Activated CD4-positive, alpha-beta T cell treated with anti-CD3 and anti-CD28 coated beads, Interleukin-2, amount 50 U/mL, for 48 hours (primary cell): ENCODE results near the gene CNTN4.
"Not testable (repeated sequence)": the region's sequence is repeated elsewhere in the genome, so short reads cannot be mapped to it uniquely, and the experiment has no call there.

Experiments
- DNase-seq, 2 experiments: peaks; one replicate each; pipeline ENCODE4 v3.0.0-alpha.2; 2020

The CNTN4 gene

DNA sequence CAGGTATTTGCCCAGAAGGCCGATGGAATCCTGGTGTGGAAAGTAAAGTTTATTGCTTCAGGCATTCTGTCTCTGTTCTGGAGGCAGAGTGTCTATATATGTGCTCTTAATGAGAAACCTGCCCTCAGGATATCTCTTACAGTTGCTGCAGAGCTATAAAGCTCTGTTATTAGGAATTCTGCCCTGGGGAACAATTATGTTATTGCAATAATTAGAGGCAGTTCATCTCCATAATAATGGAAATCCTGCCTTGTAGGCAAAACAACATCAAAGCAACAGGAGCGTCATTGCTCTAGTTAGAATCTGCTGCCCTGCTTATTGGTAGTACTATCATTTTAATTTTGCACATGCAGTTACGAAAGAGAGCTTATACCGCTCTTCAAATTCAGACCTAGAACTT, 835.9 kb downstream of the CNTN4 start:
- DNase-seq, result no peak

DNA sequence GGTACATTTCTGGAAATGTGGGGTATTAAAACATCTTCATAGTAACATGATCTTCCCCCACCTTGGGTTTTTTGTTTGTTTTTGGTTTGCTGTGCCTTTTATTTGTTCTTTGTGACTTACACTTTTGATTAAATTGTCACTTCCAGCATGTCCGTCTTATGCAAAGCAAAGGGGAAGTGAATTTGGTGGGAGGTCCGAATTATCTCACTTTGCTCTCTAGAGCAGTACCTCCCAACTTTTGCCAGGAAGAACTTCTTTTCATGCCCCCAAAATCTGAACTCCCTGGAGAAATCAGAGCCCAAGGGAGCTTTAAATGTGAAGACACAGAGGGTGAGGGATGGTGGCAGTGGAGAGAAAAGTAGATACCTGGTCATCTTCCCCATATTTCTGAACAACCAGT, 838.4 kb downstream of the CNTN4 start:
- DNase-seq, result no peak

DNA sequence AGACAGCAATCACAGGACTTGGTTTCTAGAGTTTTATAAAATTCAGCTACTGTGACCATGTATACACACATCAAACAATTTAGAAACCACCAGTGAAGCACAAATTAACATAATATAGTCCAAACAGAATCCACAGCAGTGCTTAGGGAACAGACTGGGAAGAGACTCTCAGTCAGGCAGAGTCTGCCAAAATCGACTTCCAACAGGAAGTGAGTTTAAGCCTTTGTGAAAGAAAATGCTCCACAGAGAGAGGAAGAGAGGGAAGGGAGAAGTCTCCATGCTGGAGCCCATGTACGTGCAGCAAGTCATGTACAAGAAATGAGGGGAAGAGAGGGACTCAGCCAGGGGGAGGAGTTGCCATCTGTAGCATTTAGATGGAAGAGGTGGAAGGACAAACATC, 838.9 kb downstream of the CNTN4 start:
- DNase-seq, result no peak

DNA sequence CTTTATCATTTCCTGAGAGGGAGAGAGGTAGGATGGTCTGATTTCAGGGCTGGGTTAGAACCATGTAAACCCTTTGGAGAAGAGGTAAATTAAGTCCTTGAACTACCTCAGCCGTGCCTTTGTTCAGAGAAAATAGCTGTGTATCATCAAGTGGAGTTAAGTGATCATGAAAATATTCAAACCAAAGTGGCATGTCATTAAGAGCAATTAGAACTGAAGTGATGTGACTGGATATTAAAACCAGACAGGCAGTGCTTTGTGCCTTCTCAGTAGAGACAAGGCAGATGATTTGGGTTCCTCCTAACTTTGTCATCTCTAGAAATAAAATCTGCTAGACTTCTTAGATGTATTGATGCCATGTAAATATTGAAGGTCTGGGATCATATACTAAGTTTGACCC, 840.0 kb downstream of the CNTN4 start:
- no peak for DNase-seq

DNA sequence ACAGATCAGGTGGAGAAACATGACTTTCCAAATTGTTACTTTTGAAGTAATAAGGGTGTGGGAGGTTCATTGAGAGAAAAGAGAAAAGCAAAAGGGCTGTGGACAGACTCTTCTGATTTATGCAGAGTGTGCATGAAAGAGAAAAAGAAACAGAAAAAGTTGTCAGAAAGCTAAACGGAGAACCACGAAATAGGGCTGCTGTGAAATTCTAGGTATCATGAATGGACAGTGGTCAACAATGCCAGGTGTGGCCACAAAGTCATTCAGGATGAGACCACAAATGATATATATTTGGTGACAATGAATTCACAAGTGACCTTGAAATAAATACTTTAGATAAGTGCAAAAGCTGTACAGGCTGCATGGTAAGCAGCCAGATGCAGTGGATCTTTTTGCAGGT, 841.4 kb downstream of the CNTN4 start:
- no peak for DNase-seq

DNA sequence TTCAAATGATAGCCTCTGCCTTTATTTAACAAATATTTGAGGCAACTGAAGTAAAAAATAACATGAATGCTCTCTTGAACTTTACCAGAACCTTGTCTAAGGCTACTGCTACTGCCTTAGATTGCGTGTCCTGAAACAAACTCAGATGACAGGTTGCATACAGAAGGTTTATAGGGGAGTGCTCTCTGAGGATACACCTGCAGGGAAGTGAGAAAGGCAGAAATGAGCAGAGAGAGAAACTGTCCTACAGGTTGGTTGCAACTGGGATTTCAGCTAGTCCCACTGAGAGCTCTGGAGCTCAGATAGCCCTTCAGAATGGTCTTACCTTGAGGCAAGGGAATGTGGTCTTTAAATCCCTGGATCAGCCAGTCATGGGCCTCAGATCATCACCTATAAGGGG, 846.0 kb downstream of the CNTN4 start:
- no peak for DNase-seq

DNA sequence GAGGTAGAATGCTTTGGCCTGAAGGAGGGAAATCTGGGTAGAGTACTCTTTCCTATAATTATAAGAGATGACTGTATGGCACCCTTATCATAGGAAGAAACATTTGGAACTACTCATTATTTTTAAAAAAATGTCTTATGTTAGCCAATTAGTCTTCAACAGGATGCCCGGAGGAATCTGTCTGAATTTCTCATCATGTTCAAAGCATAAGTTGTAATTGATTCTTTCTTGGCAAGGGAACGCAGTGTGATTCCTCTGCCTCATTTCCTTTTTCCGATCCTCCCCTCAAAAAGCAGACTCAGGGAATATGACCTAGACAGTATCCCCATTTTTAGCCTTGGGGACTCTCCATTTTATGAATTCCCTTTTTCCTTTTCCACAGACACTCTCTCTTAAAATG, 846.5 kb downstream of the CNTN4 start:
- DNase-seq, result no peak

DNA sequence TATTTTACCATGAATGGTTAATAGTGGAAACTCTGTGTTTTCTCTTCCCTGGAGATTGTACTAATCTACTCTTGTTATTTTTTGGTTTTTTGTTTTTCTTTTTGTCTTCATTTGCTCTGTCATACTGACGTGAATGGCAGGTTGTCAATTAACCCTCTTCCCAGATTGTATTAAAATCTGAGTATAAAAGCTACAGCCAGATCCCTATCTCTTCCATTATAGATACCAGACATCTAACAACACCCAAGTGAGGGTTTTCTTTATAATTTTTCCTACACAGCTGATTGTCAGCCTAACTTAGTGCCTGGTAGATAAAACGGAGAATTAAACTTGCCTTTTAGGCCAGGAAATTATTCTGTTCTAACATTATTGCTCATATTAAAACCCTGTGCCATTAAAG, 848.9 kb downstream of the CNTN4 start:
- no peak for DNase-seq

DNA sequence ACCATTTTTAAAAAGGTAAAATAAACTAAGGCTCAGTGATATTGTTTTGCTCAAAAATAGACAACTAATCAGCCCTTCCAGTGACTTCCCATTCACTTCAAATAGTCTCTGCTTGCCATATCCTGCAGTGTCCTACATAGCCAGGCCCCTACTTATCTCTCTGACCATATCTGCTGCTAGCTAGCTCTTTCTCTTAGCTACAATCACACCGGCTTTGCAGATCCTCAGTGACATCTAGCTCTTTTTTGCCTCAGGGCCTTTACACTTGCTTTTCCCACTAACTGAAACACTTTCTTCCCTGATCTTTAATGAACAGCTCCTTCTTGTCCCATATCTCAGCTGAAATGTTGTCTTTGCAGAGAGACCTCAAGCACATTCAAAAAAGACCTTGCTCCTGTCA, 850.2 kb downstream of the CNTN4 start:
- no peak for DNase-seq

DNA sequence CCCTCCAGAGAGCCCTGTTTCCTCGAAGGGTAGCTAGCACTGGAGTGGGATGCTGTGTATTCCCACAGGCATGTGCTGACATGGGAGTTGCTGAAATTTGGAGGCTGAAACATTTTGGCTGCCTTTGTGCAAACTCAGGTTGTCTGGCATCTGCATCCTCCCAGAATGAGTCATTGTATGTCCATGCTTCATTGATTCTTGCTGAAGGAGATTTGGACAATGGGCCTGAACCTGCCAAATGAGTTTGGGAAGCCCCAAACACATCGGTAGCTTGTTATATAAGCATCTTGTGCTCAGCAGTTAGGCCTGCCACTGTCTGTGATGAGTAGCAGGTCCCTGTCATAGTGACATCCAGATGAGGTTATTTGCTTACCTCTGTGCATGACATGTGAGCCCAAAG, 851.5 kb downstream of the CNTN4 start:
- no peak for DNase-seq

DNA sequence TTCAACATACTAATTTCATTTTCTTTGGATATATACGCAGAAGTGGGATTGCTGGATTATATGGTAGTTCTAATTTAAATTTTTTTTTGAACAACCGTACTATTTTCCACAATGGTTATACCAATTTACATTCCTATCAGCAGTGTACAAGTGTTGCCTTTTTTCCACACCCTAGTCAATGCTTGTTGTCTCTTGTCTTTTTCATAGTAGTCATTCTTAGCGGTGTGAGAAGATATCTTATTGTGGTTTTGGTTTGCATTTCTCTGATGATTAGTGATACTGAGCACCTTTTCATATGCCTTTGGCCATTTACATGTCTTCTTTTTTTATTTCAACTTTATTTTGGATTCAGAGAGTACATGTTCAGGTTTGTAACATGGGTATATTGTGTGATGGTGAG, 858.4 kb downstream of the CNTN4 start:
- no peak for DNase-seq

DNA sequence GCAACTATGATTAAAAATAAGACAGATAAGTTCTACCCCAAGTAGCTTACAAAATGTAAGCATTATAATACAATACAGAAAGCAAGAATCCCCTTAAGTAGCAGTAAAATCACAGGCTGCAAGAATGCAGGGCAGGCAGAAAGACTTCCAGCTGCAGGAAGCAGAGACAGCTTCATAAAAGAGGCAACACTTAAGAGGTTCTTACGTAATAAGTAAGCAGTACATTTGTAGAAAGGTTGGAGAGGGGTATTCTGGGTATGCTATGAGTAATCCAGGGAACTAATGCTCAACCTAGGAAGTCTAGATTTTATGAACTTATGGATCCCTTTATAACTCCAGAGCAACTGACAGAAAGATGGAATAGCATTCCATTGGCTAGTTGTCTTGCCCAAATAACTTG, 859.9 kb downstream of the CNTN4 start:
- DNase-seq, result no peak

DNA sequence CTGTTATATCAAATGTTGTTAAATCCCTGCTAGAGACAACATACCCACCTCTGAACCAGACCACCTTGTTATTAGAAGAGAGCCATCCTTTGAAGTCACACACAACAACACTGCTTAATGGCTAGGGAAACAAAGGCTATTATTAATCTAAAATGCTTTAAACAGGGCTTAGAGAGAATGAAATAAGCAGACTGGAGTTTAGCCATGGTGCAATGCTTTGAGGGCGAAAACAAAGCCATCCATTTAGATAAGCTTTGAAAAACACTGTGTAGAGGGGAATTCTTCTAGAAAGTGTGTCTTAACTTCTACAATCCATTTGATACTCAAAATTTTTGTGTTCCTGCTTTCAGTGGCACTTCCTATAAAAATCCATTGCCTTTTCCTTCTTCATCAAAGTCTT, 862.9 kb downstream of the CNTN4 start:
- no peak for DNase-seq

DNA sequence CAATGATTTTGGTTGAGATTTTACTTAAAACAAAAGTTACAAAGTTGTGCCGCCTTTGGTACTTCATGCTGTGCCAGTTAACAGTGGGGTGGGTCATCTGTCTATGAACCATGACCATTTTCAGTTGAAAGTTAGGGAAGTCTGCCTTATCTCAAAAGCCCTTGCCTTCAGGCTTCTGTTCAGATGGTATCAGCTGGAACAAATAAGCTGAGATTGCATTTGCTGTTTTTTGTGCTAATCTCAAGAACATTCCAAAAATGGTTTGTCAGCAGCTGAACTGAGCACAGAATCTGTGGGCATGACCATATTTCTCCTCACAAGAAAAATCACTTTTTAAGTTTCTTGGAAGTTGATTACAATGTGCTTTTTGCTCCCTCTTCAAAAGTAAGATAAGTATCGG, 869.2 kb downstream of the CNTN4 start:
- no peak for DNase-seq

DNA sequence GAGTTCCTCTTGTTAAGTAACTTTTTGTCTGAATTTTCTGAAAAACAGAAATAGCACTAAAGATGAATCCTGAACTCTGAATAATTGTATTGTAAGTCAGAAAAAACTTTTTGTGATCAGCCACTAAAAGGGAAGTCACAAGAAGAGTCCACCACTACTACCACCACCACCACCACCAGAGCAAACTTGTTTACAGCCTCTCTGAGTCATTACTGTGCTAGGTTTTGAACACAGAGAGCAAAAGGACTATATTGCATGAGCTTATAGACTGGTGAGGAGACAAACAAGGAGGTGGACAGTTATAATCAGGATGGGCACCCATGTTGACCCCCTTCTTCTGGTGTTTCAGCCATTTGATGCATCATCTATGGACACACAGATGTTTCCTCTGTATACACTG, 869.8 kb downstream of the CNTN4 start:
- DNase-seq, result no peak

DNA sequence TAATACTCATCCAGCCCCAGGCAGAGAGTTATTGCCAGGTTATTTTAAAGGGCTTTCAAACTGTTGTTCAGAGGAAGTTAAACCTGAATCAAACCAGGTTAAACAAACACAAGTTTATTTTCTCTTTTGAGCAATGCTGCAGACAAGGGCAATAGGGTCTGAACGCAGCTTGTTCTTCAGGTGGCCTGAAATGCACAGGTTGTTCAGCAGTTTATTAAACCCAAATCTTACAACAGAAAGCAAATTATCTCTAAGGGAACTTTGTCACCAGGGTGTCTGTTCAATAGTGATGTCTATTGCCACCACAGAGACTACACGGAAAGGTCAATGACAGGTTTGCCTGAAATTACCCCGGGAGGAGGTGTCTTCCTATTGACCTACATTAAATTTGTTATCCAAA, 877.5 kb downstream of the CNTN4 start:
- DNase-seq, result no peak

DNA sequence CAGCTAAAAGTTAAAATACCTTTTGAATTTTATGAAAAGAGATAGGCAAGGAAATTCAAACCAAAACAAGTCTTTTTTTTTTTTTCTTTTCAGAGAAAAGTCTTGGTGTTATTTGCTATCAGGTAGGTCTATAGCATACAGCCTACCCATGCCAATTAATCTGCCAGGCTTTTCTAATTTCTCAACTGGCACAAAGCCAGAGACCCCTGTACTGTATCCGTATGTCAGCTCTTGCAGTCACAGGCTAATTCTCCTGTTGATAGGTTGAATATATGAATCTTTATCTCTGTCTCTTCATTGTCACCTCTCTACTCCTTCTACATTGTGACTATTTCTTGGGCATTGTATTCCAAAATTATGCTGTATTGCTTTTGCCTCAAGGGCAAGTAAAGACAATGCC, 878.1 kb downstream of the CNTN4 start:
- no peak for DNase-seq

DNA sequence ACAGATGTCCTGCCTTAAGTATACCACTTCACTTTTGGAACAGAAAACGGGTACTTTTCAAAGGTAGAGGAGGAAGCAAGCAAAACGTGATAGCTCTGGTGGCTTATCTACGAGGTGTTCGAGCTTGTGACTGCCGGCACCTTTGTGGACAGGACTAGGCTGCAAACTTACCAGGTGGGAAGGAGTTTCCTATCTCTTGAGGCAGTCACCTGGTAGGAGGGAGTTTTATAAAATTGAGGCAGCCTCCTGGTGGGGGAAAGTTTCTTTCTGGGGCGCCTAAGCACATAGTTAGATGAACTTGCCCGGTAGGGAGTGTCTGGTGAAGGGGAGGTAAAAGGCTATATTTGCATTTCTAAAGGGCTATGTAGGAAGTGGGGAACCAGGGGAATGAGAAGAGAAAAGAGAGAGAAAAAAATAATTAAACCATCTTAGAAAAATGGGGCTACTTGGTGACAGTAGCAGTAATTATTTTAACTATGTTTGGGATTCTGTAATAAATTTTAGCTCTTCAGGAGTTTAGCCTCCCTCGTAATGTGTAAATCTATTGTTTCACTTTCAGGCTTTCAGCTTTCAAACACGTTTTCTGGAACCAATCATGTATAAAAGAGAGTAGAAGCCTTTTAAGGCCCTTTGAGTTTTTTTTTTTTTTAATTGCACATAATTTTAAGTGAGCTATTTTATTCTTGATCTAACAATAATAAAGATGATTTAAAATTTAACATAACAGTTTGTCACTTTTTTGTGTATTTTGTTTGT, 880.5 kb downstream of the CNTN4 start:
- no peak for DNase-seq

DNA sequence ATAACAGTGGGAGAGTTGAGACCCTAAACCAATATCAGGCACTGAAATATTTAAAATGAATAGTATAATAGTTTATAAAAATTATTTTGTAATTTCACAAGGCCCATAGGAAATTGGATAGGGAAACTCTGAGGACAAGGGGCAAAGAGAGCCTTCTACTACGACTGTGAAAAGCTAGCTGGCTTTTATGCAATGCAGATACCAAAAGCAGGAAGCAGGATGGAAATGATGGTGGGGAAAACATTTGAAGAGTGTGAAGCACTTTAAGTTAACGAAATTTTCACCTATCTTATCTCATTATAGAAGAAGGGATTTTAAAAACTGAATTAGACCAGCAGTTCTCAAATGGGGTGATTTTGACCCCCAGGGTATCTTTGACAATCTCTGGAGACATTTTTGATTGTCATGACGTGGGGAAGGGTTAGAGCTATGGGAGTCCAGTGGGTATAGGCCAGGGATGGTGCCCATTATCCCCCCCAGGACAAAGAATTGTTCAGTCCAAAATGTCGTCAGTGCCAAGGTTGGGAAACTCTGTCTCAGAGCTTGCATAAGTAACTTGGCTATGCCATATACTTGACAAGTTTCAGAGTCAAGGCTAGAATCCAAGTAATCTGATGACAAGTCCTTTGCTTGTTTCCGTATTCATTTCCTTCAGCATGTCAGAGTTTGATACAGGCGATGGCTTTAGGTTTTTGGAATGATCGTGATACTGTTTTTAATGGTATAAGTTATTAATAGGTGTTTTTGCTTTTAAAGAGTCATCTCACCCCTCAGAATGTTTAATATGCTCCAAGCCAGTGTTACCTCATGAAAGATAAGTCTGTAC, 885.6 kb downstream of the CNTN4 start:
- no peak for DNase-seq

DNA sequence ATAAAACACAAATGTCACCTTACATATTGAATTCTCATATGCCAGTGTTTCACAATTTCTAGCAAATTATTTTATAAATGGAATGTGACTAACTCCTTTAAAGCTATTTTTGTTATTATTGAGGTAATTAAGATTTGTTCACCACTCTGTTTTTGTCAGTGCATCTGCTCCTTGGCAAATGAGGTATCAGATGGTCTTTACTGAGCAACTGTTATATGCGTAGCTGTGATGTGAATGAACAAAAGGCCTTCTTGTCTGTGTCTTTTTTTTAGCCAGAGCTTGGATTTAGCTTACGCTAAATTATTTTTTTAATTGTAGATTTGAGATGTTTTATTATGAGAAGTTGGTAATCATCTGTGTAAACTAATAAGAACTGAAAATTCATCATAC, 886.2 kb downstream of the CNTN4 start:
- DNase-seq, result no peak

DNA sequence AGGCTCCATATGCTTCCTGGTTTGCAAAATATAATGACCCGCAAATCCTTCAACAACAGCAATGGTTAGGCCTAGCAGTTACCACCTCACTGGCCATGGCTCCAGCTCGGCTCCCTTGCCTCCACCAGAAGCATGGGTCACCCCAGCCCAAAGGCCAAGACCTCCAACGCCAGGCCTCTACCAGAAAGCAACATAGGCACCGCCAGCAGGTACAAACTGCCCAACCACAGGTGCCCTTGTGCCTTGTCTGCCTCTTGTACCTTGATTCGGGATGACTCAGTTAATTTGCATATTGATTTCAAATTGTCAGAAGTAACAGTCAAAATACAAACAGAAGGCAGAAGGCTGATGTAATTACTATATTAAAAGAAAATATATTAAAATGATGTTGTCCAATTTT, 886.8 kb downstream of the CNTN4 start:
- no peak for DNase-seq

DNA sequence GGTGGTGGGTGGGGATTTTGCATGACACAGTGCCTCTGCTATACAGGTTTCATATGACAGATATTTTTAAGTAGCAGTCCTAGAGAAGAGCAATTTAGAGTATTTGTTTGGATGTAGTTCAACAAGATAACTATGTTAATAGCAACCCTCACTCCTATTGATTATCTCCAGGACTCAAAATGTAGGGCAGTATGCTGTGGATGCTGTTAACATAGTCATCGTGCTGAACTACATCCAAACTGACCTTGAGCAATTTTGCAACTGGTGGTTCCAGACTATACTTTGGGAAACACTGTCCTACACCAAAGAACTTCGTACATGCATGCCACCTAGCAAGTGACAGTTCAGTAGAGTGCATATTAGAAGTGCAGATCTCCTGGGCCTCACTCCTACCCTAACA, 893.9 kb downstream of the CNTN4 start:
- DNase-seq, result no peak

DNA sequence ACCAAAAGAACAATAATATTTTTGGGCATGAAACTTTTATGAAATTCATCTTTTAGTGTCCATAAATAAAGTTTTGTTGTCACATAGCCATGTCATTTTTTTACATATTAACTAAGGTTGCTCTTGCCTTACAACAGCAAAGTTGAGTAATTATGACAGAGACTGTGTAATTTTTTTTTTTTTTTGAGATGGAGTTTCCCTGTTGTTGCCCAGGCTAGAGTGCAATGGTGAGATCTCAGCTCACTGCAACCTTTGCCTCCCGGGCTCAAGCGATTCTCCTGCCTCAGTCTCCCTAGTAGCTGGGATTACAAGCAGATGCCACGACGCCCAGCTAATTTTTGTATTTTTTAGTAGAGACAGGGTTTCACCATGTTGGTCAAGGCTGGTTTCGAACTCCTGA, 894.5 kb downstream of the CNTN4 start:
- not testable (repeated sequence) for DNase-seq

DNA sequence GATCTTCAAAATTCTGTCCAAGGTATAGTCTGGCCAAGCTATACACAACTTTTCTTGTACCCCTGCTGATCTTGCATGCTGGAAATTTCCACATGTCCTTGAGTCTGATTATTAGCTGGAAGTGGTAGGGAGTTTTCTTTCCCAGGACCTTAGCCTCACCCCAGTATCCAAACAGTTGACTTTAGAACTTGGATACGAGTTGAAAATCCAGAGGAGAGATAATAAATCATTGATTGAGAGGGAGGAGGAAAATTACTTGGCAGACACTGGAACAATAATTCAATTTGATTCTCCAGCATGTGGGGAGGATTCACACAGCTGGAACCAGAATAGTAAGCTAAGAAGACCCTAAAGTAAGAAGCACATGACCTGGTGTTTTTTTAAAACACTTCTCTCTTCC, 895.1 kb downstream of the CNTN4 start:
- DNase-seq, result no peak

DNA sequence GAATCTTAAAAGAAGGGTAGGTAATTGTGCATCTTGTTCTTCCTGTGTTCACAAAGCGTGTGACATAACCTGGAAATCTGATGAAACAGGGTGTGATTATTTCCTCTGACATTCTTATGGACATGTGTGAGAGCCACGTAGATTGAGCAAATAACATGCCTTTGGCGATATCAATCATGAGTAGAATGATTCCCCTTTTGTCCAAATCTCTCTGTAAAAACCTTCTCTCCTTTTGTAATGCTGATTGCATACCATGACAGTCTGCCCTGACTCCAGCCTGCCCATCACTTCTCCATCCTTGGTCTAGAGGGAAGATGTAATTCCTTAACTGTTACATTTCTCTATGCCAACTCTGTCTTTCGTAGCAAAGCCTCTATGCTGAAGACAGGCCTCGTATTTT, 896.5 kb downstream of the CNTN4 start:
- DNase-seq, result no peak
